Inferior parietal cortex (tissue), 1 donor: ENCODE data around the gene FBXO5.
"Not testable (repeated sequence)": the region's sequence is repeated elsewhere in the genome, so short reads cannot be mapped to it uniquely, and the experiment has no call there.

Source experiments
- DNase-seq: peaks from one replicate; pipeline ENCODE4 v3.0.0-alpha.2; 2016; ENCODE audit errors: extremely low spot score

FBXO5 gene

GRCh38 chr6:152982904-152983636 is at the start of gene FBXO5:
Gene FBXO5, minus strand, starts transcription at chr6:152983041. Its CDS starts 82 bp downstream, at chr6:152982959.
- DNase-seq = peak; percentile 94

- peak; percentile 60 for DNase-seq
Measured at GRCh38 chr6:153032255-153032882, 49.5 kb upstream of the FBXO5 start.

- DNase-seq = no peak
Measured at GRCh38 chr6:153031335-153031955, 48.6 kb upstream of the FBXO5 start.

- DNase-seq = no peak
Measured at GRCh38 chr6:153028963-153029362, 46.1 kb upstream of the FBXO5 start.

GRCh38 chr6:153028286-153028685 is 45.4 kb upstream of the FBXO5 start:
- no peak for DNase-seq

- no peak for DNase-seq
Measured at GRCh38 chr6:153027480-153027879, 44.6 kb upstream of the FBXO5 start.

- DNase-seq = no peak
Measured at GRCh38 chr6:153024709-153025017, 41.8 kb upstream of the FBXO5 start.

- peak; percentile 78 for DNase-seq
Measured at GRCh38 chr6:153023977-153024708, 41.3 kb upstream of the FBXO5 start.

GRCh38 chr6:153018355-153018754 is 35.5 kb upstream of the FBXO5 start:
- DNase-seq = no peak

- DNase-seq = no peak
Measured at GRCh38 chr6:153016846-153017245, 34.0 kb upstream of the FBXO5 start.

- DNase-seq = no peak
Measured at GRCh38 chr6:153015094-153015640, 32.3 kb upstream of the FBXO5 start.

- no peak for DNase-seq
Measured at GRCh38 chr6:153013438-153013837, 30.6 kb upstream of the FBXO5 start.

GRCh38 chr6:153012856-153013255 is 30.0 kb upstream of the FBXO5 start:
- no peak for DNase-seq

GRCh38 chr6:153003366-153003690 is 20.5 kb upstream of the FBXO5 start:
- DNase-seq = peak; percentile 51

GRCh38 chr6:153002613-153003365 is 19.9 kb upstream of the FBXO5 start, which contains the start of gene MTRF1L:
Gene MTRF1L, minus strand, starts transcription at chr6:153002709. Its CDS starts 24 bp downstream, at chr6:153002685.
- peak; percentile 97 for DNase-seq

- DNase-seq = peak; percentile 26
Measured at GRCh38 chr6:153001767-153002612, 19.1 kb upstream of the FBXO5 start.

- DNase-seq = not testable (repeated sequence)
Measured at GRCh38 chr6:153000790-153001189, 17.9 kb upstream of the FBXO5 start.

- DNase-seq = no peak
Measured at GRCh38 chr6:153000243-153000642, 17.4 kb upstream of the FBXO5 start.

- DNase-seq = not testable (repeated sequence)
Measured at GRCh38 chr6:152999538-152999937, 16.7 kb upstream of the FBXO5 start.

GRCh38 chr6:152993847-152994246 is 11.0 kb upstream of the FBXO5 start:
- DNase-seq = no peak
